HG03520 (cell line): Measurements from ENCODE around the gene MGAT5B.

ENCODE experiments used
- ATAC-seq: cut with Tn5 transposase; IDR thresholded peaks from one replicate; pipeline ENCODE4 v1.9.1; 2021; ENCODE audit warnings: mild to moderate bottlenecking, moderate library complexity; ENCODE audit not compliant: unreplicated experiment

The MGAT5B gene

DNA sequence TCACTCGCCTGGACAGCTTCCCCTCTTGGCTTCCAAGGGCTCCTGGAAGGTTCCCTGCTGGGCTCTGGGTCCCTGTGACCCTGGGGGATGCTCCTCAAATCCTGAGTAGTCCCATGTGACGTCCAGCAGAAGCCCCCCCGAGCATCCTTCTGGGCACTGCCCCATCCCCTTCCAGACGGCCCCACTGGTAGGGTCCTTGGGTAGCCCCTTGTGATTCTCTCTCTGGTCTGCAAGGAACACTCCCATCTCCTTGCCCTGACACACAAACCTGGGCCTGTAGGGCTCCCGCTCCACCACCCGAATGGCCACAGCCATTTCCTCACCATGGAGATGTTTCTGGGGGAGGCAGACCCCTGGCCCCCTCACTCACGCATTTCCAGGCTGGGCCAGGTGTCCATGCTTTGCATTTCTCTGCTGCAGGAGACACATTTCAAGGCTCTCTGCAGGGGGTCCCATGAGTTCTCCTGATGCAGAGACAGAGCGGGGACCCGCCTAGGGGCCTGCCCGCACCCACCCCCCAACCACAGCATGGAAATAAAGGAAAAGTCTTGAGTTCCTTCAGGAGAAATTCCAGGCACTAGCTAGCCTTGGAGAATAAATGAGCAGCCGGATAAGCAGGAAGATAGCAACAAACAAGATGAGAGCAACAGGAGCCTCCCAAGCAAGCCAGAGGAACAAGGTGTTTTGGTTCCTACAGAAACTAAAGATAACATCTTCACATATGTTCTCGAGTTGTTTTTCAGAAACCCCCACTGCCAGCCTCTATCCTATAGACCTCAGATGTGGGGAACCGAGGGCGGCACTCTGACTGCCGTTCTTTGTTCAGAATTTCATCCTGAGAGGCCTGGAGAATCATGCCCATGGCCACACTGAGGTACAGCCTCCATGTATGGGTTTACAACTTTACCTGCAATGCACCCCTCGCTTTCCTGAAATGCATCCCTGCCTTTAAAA, 128.8 kb downstream of the MGAT5B start:
- ATAC-seq, result no peak

GRCh38 chr17:76997981-76998531, 129.9 kb downstream of the MGAT5B start:
- no peak for ATAC-seq

DNA sequence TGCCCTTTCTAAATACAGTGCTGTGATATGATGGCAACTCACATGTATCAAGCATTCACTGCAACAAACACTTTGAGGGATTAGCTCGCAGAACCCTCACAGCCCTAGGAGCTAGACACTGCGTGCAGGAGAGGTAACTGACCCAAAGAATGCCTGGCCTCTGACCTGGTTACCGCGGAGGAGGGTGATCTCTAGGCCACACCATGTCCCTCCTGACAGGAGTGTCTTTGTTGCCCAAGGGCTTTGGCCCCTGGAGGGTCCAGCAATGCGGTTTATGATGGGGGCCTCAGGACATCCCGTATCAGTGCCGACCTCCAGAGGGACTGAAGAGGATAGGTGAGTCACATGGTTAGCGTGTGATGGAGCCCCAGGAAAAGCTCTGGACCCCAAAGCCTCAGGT, 130.6 kb downstream of the MGAT5B start:
- ATAC-seq, result no peak
